ENCODE measurements around the gene EFNA2.
"Not testable (repeated sequence)": the region's sequence is repeated elsewhere in the genome, so short reads cannot be mapped to it uniquely, and the experiment has no call there.

Gene EFNA2

GRCh38 chr19:1302533-1303239, 17.0 kb downstream of the EFNA2 start:
- in situ Hi-C loops (cut with MboI; ENCODE audit: low sequenced_read_pairs, unreplicated experiment): no loop called here
- TF ChIP-seq CTCF (IDR thresholded peaks at IDR 0.05; ENCODE audit: borderline replicate concordance, control extremely low read depth, extremely low read depth, insufficient read depth, missing control alignments): no peak
- no peak for DNase-seq (ENCODE audit: low spot score)

GRCh38 chr19:1304197-1304924, 18.7 kb downstream of the EFNA2 start:
- TF ChIP-seq CTCF (IDR thresholded peaks at IDR 0.05; ENCODE audit: borderline replicate concordance, control extremely low read depth, extremely low read depth, insufficient read depth, missing control alignments): no peak
- DNase-seq (ENCODE audit: low spot score): no peak
- in situ Hi-C loops (cut with MboI; ENCODE audit: low sequenced_read_pairs, unreplicated experiment): no loop called here

GRCh38 chr19:1305354-1305753, 19.7 kb downstream of the EFNA2 start:
- in situ Hi-C loops (cut with MboI; ENCODE audit: low sequenced_read_pairs, unreplicated experiment); DNase-seq (ENCODE audit: low spot score): not testable (repeated sequence)

GRCh38 chr19:1307320-1307719, 21.6 kb downstream of the EFNA2 start:
- no peak for TF ChIP-seq CTCF (IDR thresholded peaks at IDR 0.05; ENCODE audit: borderline replicate concordance, control extremely low read depth, extremely low read depth, insufficient read depth, missing control alignments)
- in situ Hi-C loops (cut with MboI; ENCODE audit: low sequenced_read_pairs, unreplicated experiment): no loop called here
- peak; percentile 72 for DNase-seq (ENCODE audit: low spot score)

GRCh38 chr19:1307755-1308303, 22.2 kb downstream of the EFNA2 start:
- TF ChIP-seq CTCF (IDR thresholded peaks at IDR 0.05; ENCODE audit: borderline replicate concordance, control extremely low read depth, extremely low read depth, insufficient read depth, missing control alignments): no peak
- DNase-seq (ENCODE audit: low spot score): no peak
- in situ Hi-C loops (cut with MboI; ENCODE audit: low sequenced_read_pairs, unreplicated experiment): no loop called here

- no peak for DNase-seq (ENCODE audit: low spot score)
- in situ Hi-C loops (cut with MboI; ENCODE audit: low sequenced_read_pairs, unreplicated experiment): no loop called here
- no peak for TF ChIP-seq CTCF (IDR thresholded peaks at IDR 0.05; ENCODE audit: borderline replicate concordance, control extremely low read depth, extremely low read depth, insufficient read depth, missing control alignments)
Measured at GRCh38 chr19:1308718-1309117, 23.0 kb downstream of the EFNA2 start.

All from GM13976 (cell line).